ENCODE results near the gene MT1M.

MT1M gene

GRCh38 chr16:56604966-56605365 is 27.5 kb upstream of the MT1M start:
- no peak overlapping the region for H3K4me3 ChIP-seq (ENCODE audit: low read depth, low read length)
- DNase-seq (ENCODE audit: low read depth), result no peak
- TF ChIP-seq, protein P1, sequence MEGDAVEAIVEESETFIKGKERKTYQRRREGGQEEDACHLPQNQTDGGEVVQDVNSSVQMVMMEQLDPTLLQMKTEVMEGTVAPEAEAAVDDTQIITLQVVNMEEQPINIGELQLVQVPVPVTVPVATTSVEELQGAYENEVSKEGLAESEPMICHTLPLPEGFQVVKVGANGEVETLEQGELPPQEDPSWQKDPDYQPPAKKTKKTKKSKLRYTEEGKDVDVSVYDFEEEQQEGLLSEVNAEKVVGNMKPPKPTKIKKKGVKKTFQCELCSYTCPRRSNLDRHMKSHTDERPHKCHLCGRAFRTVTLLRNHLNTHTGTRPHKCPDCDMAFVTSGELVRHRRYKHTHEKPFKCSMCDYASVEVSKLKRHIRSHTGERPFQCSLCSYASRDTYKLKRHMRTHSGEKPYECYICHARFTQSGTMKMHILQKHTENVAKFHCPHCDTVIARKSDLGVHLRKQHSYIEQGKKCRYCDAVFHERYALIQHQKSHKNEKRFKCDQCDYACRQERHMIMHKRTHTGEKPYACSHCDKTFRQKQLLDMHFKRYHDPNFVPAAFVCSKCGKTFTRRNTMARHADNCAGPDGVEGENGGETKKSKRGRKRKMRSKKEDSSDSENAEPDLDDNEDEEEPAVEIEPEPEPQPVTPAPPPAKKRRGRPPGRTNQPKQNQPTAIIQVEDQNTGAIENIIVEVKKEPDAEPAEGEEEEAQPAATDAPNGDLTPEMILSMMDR (IDR thresholded peaks at IDR 0.05; ENCODE audit: control insufficient read depth, extremely low read depth, insufficient read depth), result no peak

GRCh38 chr16:56605475-56605874 is 27.0 kb upstream of the MT1M start:
- DNase-seq (ENCODE audit: low read depth), result no peak
- TF ChIP-seq, protein P1 (IDR thresholded peaks at IDR 0.05; ENCODE audit: control insufficient read depth, extremely low read depth, insufficient read depth), result no peak
- no peak overlapping the region for H3K4me3 ChIP-seq (ENCODE audit: low read depth, low read length)

DNA sequence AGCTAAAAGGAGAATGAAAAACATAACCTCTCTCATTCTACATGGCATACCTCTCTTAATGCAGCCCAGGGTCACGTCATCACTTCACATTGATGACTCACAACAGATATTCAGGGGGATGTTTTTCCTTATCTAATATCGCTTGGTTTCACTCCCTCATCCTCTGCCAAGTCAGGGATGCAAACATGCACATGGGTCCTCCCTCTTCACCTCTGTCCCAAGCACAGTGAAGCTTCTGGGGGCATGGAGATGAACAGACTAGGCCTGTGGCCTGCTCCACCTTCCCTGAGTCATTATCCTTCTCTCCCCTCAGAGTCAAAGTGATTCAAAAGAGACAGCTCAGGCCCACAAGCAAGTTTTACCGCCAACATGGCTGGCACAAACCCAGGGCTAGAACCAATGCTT is 26.4 kb upstream of the MT1M start:
- H3K4me3 ChIP-seq (ENCODE audit: low read depth, low read length), result no peak overlapping the region
- TF ChIP-seq, protein P1 (IDR thresholded peaks at IDR 0.05; ENCODE audit: control insufficient read depth, extremely low read depth, insufficient read depth), result no peak
- no peak for DNase-seq (ENCODE audit: low read depth)

DNA sequence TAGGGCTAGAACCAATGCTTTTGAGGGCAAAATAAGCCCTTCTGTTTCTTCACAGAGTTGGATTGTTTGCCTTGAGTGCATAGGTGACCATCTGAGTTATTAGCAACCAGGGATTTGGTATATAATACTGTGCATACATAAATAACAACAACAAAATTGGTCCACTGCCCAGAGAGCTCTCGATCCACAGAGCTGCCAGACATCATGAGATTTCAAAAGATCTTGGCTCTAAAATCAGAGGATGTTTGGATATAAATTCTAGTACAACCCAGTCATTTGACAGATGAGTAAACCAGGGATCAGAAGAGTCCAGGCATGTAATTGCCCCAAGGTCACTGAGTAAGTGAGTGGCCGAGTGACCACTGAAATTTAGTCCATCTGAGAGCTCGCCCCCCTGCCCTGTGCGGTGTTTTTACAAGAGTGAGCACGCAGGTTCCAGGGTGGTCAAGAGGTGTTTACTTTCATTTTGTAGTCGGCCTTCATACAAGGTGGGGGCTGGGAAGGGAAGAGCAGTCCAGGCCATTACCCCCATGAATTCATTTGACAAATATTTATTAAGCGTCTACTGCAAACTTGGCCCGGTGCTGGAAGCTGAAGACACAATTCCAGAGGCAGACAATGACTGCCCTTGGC is 25.9 kb upstream of the MT1M start:
- TF ChIP-seq, protein P1 (IDR thresholded peaks at IDR 0.05; ENCODE audit: control insufficient read depth, extremely low read depth, insufficient read depth), result no peak
- H3K4me3 ChIP-seq (ENCODE audit: low read depth, low read length), result no peak overlapping the region
- DNase-seq (ENCODE audit: low read depth), result peak; percentile 58

DNA sequence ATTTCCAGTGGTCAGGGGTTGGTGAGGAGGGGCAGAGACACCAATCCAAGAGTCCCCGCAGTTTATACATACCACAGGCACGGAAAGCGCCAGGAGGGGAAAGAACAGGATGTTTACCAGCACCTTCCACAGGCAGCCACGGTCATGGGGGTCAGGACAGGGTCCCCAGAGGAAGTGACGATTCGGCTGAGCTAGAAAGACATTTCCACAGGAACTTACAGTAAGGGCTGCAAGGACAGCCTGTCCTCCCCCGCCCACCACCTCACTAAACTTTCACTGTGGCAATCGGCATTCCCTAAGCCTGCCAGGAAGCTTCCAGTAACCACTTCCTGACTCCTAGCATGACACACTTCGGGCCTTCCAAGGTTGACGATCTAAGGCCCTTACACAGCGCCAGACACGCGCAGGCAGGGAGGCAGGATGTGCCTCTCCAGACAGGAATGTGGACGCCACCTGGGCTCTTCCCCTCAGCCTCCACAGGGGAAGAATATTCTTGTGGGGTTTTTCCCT is 25.3 kb upstream of the MT1M start:
- TF ChIP-seq, protein P1 (IDR thresholded peaks at IDR 0.05; ENCODE audit: control insufficient read depth, extremely low read depth, insufficient read depth), result no peak
- DNase-seq (ENCODE audit: low read depth), result no peak
- H3K4me3 ChIP-seq (ENCODE audit: low read depth, low read length), result no peak overlapping the region

DNA sequence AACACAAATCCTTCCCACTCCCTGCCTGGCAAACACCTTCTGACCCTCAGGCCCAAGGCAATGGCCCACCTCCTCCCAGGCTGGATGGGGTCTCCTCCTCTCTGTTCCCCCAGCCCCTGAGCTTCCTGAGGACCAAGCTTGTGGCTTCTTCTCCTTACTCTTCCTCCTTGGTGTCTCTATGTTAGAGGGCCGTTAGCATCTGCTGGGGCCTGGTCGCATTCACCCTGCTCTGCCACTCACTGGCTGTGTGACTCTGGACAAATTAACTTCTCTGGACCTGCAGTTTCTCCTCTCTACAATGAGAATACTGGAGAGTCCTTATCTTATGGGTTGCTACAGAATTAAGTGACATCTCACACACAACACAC is 24.8 kb upstream of the MT1M start:
- no peak for DNase-seq (ENCODE audit: low read depth)
- TF ChIP-seq, protein P1 (IDR thresholded peaks at IDR 0.05; ENCODE audit: control insufficient read depth, extremely low read depth, insufficient read depth), result no peak
- H3K4me3 ChIP-seq (ENCODE audit: low read depth, low read length), result peak overlapping the region; percentile 30; the same call in 1 of the 2 replicates
